PFSK-1 (cell line): ENCODE data around the gene KRT5.

Experiments
- POLR2AphosphoS5 ChIP-seq: IDR thresholded peaks from 2 replicates; pipeline ENCODE4 v1.6.1; 2012; ENCODE audit warnings: low read depth, mild to moderate bottlenecking, control low read depth, low read length, moderate library complexity
- REST ChIP-seq, 2 experiments: IDR thresholded peaks; 2 replicates each; pipeline versions ENCODE4 v1.6.1 to v1.8.0; 2011 to 2012; ENCODE audit warnings: low read depth in 2 of 2, low read length in 2 of 2, control low read depth in 1 of 2, inconsistent platforms in 1 of 2, mild to moderate bottlenecking in 1 of 2, moderate library complexity in 1 of 2; ENCODE audit not compliant: insufficient read depth in 1 of 2
- TAF1 ChIP-seq: IDR thresholded peaks from 2 replicates; pipeline ENCODE4 v1.6.1; 2012; ENCODE audit warnings: low read length, control low read depth, borderline replicate concordance; ENCODE audit not compliant: insufficient read depth

GRCh38 chr12:52514471-52515318 lies 5.5 kb downstream of the KRT5 start:
- TF ChIP-seq REST (IDR thresholded peaks at IDR 0.05; ENCODE audit: insufficient read depth in 1 of 2, low read depth in 2 of 2, low read length in 2 of 2) (no peak), POLR2AphosphoS5 (no peak), TAF1 (no peak)
